Hepatocyte (in vitro differentiated cells): ENCODE data around the gene UNKL. TPM values are rescaled to one million over a fixed set of nuclear protein-coding genes. Genes with fewer than 3 reads are reported as not detected.

Source experiments
- DNase-seq: peaks from one replicate; pipeline ENCODE4 v3.0.0-alpha.2; 2016; ENCODE audit warnings: low spot score
- H2AFZ ChIP-seq: fragments of 200-600 bp; sonication (generic); 2 replicates; pipeline ENCODE4 v1.6.0; 2016; ENCODE audit warnings: antibody characterized with exemption, mild to moderate bottlenecking
- H3K27ac ChIP-seq: fragments of 200-600 bp; sonication (generic); 2 replicates; pipeline ENCODE4 v1.5.1; 2016; ENCODE audit warnings: mild to moderate bottlenecking
- H3K27me3 ChIP-seq: fragments of 200-600 bp; sonication (generic); 2 replicates; pipeline ENCODE4 v1.6.1; 2016
- H3K36me3 ChIP-seq: fragments of 200-600 bp; sonication (generic); replicated peaks from 2 replicates; pipeline ENCODE4 v1.5.1; 2016; ENCODE audit warnings: low read depth; ENCODE audit not compliant: insufficient read depth
- H3K4me1 ChIP-seq: fragments of 200-600 bp; sonication (generic); 2 replicates; pipeline ENCODE4 v1.5.1; 2016; ENCODE audit warnings: mild to moderate bottlenecking, moderate library complexity; ENCODE audit not compliant: insufficient read depth
- H3K4me2 ChIP-seq: fragments of 200-600 bp; sonication (generic); 2 replicates; pipeline ENCODE4 v1.6.0; 2016
- H3K4me3 ChIP-seq: fragments of 200-600 bp; sonication (generic); 2 replicates; pipeline ENCODE4 v1.5.1; 2016; ENCODE audit warnings: mild to moderate bottlenecking
- H3K79me2 ChIP-seq: fragments of 200-600 bp; sonication (generic); 2 replicates; pipeline ENCODE4 v1.6.0; 2017; ENCODE audit warnings: mild to moderate bottlenecking
- H3K9me2 ChIP-seq: fragments of 200-600 bp; sonication (generic); replicated peaks from 2 replicates; pipeline ENCODE4 v1.6.0; 2017; ENCODE audit warnings: mild to moderate bottlenecking; ENCODE audit not compliant: insufficient read depth
- H3K9me3 ChIP-seq: fragments of 200-600 bp; sonication (generic); 2 replicates; pipeline ENCODE4 v1.5.1; 2016; ENCODE audit warnings: low read depth, mild to moderate bottlenecking
- H4K20me1 ChIP-seq: fragments of 200-600 bp; sonication (generic); 2 replicates; pipeline ENCODE4 v1.6.0; 2016; ENCODE audit warnings: mild to moderate bottlenecking; ENCODE audit not compliant: insufficient read depth, poor library complexity, severe bottlenecking
- EZH2 ChIP-seq: fragments of 200-600 bp; sonication (generic); IDR thresholded peaks from 2 replicates; pipeline ENCODE4 v1.6.1; 2016; ENCODE audit warnings: antibody characterized with exemption, mild to moderate bottlenecking, borderline replicate concordance
- EZH2phosphoT487 ChIP-seq: fragments of 200-600 bp; sonication (generic); IDR thresholded peaks from one replicate; pipeline ENCODE4 v1.6.1; 2018; ENCODE audit warnings: antibody characterized with exemption, mild to moderate bottlenecking, low read depth, moderate library complexity; ENCODE audit not compliant: unreplicated experiment, severe bottlenecking
- WGBS: methylation state at CpG from one replicate; pipeline ENCODE4 v1.1.6; 2016; ENCODE audit warnings: low lambda C conversion rate; ENCODE audit errors: missing lambda C conversion rate; 5-methylcytosine and 5-hydroxymethylcytosine counted together
- polyA plus RNA-seq: library from polyadenylated mRNA; unstranded; fragments of >200 nt; fragmentation: Nextera tagmentation; extraction: Ambion mirVana; gene quantifications from 2 replicates; pipeline ENCODE4 v1.2.1, GENCODE V29; 2016
- total RNA-seq: library from RNA; depleted of rRNA; stranded (reverse); fragments of >200 nt; gene quantifications from 2 replicates; pipeline ENCODE4 v1.2.3, GENCODE V29; 2014
- TF ChIP-seq, protein P1 (sequence below): fragments of 200-600 bp; sonication (generic); IDR thresholded peaks from 2 replicates; pipeline ENCODE4 v1.5.1; 2016; ENCODE audit warnings: antibody characterized with exemption, mild to moderate bottlenecking; ENCODE audit not compliant: poor library complexity

UNKL gene
- total and polyA plus RNA-seq, 2 experiments from 2014 or later = 8.5 to 10.3 TPM

DNA sequence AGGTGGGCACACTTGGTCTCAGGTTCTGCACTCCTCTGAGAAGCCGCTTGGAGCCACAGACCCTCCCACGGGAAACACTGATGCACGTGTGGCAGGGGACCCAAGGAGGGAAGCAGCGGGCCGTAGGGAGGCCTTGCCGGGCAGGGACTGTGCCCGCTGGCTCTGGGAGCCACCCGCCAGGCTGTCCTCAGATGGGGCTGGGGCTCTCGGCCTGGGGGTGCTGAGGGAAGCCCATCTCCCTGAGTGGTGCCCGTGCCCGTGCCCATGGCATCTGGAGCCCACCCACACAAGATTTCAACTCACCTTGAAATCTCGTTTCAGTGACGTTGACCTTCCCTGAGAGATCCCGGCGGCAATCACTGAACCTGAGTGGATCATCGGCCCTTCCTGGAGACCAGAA lies 42.4 kb upstream of the UNKL start:
- Histone ChIP-seq H3K79me2 (no peaks in the 10 kb centered on the region), H3K4me3 (no peak overlapping the region), H3K36me3 (no peaks in the 10 kb centered on the region), H2AFZ (no peak overlapping the region), H3K9me3 (no peaks in the 10 kb centered on the region), H4K20me1 (no peaks in the 10 kb centered on the region), H3K27me3 (no peaks in the 10 kb centered on the region), H3K4me2 (no peak overlapping the region), H3K4me1 (no peaks in the 10 kb centered on the region), H3K27ac (no peak overlapping the region), H3K9me2 (no peaks in the 10 kb centered on the region)
- WGBS = 95% methylated on average over 16 of the region's 16 CpGs
- no peak for TF ChIP-seq EZH2
- TF ChIP-seq EZH2phosphoT487 = no peak
- TF ChIP-seq, protein P1, sequence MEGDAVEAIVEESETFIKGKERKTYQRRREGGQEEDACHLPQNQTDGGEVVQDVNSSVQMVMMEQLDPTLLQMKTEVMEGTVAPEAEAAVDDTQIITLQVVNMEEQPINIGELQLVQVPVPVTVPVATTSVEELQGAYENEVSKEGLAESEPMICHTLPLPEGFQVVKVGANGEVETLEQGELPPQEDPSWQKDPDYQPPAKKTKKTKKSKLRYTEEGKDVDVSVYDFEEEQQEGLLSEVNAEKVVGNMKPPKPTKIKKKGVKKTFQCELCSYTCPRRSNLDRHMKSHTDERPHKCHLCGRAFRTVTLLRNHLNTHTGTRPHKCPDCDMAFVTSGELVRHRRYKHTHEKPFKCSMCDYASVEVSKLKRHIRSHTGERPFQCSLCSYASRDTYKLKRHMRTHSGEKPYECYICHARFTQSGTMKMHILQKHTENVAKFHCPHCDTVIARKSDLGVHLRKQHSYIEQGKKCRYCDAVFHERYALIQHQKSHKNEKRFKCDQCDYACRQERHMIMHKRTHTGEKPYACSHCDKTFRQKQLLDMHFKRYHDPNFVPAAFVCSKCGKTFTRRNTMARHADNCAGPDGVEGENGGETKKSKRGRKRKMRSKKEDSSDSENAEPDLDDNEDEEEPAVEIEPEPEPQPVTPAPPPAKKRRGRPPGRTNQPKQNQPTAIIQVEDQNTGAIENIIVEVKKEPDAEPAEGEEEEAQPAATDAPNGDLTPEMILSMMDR = no peak
- DNase-seq = no peak

DNA sequence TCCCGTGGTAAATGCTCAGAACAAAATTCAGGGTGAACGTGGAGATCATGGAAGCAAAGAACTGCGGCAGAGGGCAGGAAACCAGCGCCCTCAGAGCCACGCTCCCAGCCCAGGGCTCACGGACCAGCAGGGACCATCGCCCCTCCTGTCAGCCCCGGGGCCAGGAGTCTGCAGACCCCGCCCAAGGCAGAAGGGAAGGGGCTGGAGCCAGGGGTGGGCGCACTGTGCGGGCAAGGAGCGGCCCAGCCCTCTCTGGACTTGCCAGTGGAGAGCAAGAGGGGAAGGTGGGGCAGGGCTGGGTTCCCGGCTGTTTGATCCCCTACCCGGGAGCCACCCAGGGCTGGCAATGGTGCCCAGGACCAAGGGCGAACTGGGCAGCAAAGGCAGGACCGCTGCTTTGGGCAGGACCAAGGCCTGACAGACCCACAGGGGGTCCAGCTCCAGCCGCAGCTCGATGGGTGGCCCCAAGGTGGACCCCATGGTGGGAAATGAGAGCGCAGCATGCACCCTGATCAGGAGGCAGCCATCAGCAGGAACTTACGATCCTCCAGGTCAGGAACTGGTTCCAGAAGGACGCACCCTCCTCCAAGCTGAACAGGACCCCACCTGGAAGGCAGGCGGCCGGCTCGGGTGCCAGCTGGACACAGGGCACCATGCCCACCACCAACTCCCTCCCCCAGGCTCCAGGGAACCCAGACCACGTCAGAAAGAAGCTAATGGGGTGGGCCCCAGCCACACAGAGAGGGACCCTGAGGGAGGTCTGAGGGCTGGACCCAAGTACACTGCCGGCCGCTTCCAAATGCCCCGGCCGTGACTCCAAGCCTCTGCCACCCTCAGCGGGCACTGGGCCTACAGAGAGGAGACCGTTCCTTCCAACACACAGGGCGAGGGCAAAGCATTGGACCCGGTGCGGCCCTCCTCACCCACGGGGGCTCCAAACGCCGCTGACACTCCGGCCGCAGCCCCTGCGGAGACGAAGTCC lies 41.0 kb upstream of the UNKL start:
- Histone ChIP-seq H3K36me3 (no peaks in the 10 kb centered on the region), H4K20me1 (no peaks in the 10 kb centered on the region), H3K9me2 (no peaks in the 10 kb centered on the region), H3K27me3 (no peaks in the 10 kb centered on the region), H3K4me2 (no peak overlapping the region), H3K27ac (no peak overlapping the region), H2AFZ (no peak overlapping the region), H3K9me3 (no peaks in the 10 kb centered on the region), H3K79me2 (no peaks in the 10 kb centered on the region), H3K4me1 (no peaks in the 10 kb centered on the region), H3K4me3 (no peak overlapping the region)
- TF ChIP-seq, protein P1 = no peak
- no peak for TF ChIP-seq EZH2
- no peak for TF ChIP-seq EZH2phosphoT487
- WGBS = 96% methylated on average over 41 of the region's 41 CpGs
- no peak for DNase-seq

DNA sequence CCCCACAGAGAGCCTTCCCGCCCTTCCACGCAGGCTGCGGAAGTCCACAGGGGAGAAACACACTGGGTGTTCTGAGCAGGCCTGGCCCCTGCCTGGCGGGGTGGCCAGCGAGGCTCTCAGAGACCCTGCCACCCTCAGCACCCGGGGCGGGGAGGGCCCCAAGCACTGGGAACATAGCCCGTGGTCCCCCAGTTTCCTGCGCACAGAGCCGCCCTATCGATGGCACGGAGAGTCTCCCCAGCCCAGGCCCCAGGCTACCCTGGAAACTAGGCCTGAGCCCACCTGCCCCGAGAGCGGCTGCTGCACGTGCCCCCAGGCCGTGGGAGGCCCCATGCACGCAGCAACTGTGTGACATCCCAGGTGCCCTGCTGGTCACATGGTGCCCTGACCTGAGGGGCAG lies 40.1 kb upstream of the UNKL start:
- no peaks in the 10 kb centered on the region for H3K79me2 ChIP-seq
- H3K36me3 ChIP-seq = no peaks in the 10 kb centered on the region
- H2AFZ ChIP-seq = no peak overlapping the region
- no peak overlapping the region for H3K4me2 ChIP-seq
- no peak for DNase-seq
- no peak overlapping the region for H3K4me3 ChIP-seq
- no peaks in the 10 kb centered on the region for H3K9me3 ChIP-seq
- H3K9me2 ChIP-seq = no peaks in the 10 kb centered on the region
- WGBS = 93% methylated on average over 17 of the region's 17 CpGs
- no peaks in the 10 kb centered on the region for H3K27me3 ChIP-seq
- no peak overlapping the region for H3K27ac ChIP-seq
- H4K20me1 ChIP-seq = no peaks in the 10 kb centered on the region
- H3K4me1 ChIP-seq = no peaks in the 10 kb centered on the region
- no peak for TF ChIP-seq EZH2
- no peak for TF ChIP-seq EZH2phosphoT487
- TF ChIP-seq, protein P1 = no peak
